NCI-H82 treated with DMSO at 0.1 percent for 48 hours (cell line): ENCODE measurements around the gene SUPT6H.
"Not testable (repeated sequence)": the region's sequence is repeated elsewhere in the genome, so short reads cannot be mapped to it uniquely, and the experiment has no call there.

Source experiments
- DNase-seq: peaks from one replicate; lab custom pipeline; 2025; ENCODE audit not compliant: unreplicated experiment; lab: John Stamatoyannopoulos, UW

Gene SUPT6H

GRCh38 chr17:28646039-28646754, 15.8 kb upstream of the SUPT6H start:
- DNase-seq = no peak

DNA sequence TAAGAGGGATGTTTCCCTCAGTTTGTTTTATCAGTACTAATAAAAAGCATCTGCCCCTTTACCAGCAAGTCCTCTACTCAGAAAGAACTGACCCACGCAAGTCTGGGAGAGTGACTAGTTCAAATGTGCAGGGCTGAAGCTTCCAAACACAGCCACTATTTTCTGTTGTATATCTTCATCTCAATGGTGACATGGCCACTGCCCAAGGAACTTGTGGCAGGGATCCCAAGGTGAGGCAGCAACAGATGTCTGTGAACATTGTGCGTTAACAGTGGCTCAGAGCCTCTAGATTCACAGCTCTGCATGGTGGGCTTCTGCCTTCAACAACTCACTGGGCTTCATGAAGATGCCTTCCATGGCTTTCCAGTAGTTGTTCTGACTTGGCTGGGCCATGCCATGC, 13.3 kb upstream of the SUPT6H start:
- DNase-seq = no peak

- DNase-seq = no peak
These were observed 6.8 kb upstream of the SUPT6H start for GRCh38 chr17:28655160-28655559.

DNA sequence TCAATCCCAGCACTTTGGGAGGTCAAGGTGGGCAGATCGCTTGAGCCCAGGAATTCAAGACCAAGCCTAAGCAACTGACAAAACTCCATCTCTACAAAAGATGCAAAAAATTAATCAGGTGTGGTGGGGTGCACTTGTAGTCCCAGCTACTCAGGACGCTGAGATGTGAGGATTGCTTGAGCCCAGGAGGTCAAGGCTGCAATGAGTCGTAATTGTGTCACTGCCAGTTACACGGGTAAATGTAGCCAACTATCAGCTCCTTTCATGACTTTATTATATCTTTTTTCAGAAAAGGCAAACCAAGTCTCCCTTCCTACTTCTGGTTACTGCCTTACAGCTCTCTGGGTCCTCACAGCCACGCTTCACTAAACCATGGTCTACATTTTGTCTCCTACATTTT, 4.2 kb upstream of the SUPT6H start:
- no peak for DNase-seq

DNA sequence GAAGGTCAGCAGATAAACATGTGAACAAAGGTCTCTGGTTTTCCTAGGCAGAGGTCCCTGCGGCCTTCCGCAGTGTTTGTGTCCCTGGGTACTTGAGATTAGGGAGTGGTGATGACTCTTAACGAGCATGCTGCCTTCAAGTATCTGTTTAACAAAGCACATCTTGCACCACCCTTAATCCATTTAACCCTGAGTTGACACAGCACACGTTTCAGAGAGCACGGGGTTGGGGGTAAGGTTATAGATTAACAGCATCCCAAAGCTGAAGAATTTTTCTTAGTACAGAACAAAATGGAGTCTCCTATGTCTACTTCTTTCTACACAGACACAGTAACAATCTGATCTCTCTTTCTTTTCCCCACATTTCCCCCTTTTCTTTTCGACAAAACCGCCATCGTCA, 3.7 kb upstream of the SUPT6H start:
- DNase-seq = not testable (repeated sequence)

DNA sequence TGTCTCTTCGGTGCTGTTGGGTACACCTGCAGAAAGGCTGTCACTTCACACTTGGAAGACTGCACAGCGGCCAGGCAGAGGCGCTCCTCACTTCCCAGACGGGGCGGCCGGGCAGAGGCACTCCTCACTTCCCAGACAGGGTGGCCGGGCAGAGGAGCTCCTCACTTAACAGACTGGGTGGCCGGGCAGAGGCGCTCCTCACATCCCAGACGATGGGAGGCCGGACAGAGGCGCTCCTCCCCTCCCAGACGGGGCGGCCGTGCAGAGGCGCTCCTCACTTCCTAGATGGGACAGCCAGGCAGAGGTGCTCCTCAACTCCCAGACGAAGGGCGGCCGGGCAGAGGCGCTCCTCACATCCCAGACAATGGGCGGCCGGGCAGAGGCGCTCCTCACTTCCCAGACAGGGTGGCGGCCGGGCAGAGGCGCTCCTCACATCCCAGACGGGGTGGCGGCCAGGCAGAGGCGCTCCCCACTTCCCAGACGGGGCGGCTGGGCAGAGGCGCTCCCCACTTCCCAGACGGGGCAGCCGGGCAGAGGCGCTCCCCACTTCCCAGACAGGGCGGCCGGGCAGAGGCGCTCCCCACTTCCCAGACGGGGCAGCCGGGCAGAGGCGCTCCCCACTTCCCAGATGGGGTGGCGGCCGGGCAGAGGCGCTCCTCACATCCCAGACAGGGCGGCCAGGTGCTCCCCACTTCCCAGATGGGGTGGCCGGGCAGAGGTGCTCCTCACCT, 3.1 kb upstream of the SUPT6H start:
- DNase-seq = not testable (repeated sequence)

- DNase-seq = not testable (repeated sequence)
These were observed 2.5 kb upstream of the SUPT6H start for GRCh38 chr17:28659497-28659881.

- DNase-seq = no peak
These were observed 473 bp downstream of the SUPT6H start for GRCh38 chr17:28662527-28662829.

DNA sequence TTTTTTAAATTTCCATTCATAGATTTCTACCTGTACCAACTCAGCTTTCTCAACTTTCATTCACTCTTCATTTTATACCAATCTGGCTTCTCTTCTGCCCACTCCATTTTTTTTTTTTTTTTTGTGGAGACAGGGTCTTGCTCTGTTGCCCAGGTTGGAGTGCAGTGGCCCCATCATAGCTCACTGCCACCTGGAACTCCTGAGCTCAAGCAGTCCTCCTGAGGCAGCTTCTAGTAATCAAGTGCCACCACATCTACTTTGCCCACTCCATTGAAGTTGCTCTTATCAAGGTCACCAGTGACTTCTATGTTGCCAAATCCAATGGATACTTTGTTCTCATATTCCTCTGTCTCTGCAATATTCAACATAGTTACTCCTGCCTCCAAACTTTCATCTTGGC, 1.7 kb downstream of the SUPT6H start:
- DNase-seq = no peak

DNA sequence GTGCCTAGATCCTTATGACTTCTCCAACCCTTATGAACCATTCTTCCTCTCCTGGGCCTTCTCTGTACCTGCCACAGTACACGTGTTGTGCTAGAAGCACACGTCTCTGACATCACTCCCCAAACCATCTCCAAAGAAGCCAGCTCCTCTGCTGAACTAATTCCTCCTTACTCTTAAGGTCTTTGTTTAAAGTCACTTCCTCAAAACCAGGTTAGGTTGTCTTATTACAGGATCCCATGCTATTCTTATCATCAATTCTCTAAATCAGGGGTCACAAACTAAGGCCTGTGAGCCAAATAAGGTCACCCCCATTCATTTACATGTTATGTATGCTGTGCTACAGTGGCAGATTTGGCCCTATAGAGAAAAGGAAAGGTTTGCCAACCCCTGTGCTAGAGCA, 4.0 kb downstream of the SUPT6H start:
- DNase-seq = no peak

GRCh38 chr17:28667870-28668269, 5.9 kb downstream of the SUPT6H start:
- DNase-seq = no peak

DNA sequence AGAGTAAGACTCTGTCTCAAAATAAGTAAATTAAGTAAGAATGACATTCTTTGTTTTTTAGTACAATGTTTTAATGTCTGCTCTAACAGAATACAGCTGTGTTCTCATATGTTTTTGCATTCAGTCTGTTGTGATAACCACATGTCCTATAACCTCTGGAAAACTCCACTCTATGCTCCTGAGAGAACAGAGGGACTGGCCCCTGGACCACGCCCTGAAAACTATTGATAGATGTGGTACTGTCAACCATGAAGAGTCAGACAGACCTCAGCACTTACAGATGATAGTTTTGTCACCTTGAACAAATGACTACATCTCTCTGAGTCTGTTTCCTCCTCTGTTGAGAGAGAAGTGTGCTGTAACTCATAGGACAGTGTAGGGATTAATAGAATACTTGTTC, 7.9 kb downstream of the SUPT6H start:
- no peak for DNase-seq

- no peak for DNase-seq
These were observed 13.5 kb downstream of the SUPT6H start for GRCh38 chr17:28675490-28675889.

DNA sequence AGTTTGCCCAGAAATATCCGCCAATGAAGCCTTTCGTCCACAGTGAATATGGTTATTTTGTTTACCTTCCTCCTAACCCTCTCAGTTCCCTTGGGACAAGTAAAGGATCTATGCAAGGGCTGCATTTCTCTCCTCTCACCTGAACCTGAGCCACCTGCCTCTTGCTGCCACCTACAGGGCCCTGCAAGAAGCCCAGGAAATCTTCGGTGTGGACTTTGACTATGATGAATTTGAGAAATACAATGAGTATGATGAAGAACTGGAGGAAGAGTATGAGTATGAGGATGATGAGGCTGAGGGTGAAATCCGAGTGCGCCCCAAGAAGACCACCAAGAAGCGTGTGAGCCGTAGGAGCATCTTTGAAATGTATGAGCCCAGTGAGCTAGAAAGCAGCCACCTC, 14.0 kb downstream of the SUPT6H start:
- DNase-seq = no peak

- no peak for DNase-seq
These were observed 20.6 kb downstream of the SUPT6H start for GRCh38 chr17:28682655-28683054.

- DNase-seq = peak; percentile 61
These were observed 23.0 kb downstream of the SUPT6H start for GRCh38 chr17:28684963-28685362.

DNA sequence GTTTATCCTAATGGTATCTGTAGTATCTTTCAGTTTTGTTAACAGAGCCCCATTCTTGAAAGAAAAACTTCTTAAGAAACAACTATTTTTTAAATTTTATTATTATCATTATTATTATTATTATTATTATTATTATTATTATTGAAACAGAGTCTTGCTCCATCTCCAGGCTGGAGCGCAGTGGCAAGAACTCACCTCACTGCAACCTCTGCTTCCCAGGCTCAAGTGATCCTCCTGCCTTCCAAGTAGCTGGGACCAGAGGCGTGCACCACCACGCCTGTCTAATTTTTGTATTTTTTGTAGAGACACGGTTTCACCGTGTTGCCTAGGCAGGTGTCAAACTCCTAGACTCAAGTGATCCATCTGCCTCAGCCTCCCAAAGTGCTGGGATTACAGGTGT, 23.4 kb downstream of the SUPT6H start:
- DNase-seq = no peak

DNA sequence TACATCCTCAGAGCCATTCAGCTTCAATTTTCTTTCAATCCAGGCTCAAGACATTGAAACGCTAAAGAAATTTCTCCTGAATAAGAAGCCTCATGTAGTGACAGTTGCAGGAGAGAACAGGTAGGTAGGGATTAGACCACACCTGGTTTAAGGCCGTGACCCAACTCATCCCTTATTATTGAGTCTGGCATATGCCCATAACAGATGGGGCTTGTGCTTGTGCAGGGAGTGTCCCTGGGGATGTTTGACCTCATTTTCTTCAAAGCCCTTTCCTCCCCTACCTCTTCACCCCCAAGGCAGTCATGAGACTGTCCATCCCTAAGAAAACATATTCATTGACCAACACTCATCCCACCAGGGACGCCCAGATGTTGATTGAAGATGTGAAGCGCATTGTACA, 24.3 kb downstream of the SUPT6H start:
- DNase-seq = no peak

DNA sequence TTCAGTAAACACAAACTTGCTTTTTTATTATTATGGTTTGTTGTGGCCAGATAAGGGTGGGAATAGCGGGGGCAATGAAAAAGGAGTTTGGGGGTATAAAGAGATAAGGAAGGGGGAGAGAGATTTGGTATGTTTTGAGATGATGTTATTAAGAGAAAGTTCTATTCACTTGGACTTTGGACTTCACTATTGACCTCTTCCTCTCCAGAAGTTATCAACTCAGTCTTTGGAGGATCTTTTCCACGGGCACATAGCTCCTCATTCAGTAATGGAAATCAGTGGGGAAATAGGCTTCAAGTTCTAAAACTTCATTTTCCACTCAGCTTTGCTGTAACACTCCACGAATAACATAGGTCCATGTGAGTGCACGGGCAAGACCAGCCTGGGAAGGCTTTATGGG, 26.5 kb downstream of the SUPT6H start:
- no peak for DNase-seq

DNA sequence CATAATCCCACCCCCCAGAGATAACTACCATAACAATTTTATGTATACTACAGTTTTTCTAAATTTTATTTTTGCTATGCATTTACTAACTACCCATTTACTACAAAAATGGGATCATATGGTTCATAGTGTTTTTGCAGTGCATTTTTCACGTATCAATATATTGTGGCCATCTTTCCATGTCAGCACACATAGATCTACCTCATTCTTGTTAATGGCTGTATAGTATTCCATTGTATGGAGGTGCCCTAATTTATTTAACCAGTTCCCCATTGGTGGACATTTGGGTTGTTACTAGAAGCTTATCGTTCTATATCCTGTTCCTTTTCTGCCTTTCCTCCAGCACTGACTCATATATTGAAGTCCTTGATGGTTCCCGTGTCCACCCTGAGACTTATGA, 27.0 kb downstream of the SUPT6H start:
- no peak for DNase-seq

DNA sequence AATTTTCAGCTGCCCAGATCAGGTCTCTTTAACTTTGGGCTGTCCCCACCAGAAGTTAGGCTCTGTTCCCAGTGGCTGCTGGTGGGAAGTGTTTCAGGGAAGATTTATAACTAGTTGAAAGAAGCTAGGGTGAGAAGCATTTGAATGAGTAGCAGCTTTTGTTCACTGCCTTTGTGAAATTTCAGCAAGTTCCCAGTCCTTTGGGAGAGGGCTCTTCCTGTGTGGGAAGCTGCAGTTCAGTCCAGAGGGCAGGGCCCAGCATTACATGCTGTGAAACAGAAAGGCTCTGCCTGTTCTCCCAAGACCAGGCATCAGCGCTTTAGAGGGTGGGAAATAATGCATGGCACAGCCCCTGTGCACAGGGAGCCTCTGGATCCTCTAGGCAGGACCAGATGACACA, 31.9 kb downstream of the SUPT6H start:
- no peak for DNase-seq

DNA sequence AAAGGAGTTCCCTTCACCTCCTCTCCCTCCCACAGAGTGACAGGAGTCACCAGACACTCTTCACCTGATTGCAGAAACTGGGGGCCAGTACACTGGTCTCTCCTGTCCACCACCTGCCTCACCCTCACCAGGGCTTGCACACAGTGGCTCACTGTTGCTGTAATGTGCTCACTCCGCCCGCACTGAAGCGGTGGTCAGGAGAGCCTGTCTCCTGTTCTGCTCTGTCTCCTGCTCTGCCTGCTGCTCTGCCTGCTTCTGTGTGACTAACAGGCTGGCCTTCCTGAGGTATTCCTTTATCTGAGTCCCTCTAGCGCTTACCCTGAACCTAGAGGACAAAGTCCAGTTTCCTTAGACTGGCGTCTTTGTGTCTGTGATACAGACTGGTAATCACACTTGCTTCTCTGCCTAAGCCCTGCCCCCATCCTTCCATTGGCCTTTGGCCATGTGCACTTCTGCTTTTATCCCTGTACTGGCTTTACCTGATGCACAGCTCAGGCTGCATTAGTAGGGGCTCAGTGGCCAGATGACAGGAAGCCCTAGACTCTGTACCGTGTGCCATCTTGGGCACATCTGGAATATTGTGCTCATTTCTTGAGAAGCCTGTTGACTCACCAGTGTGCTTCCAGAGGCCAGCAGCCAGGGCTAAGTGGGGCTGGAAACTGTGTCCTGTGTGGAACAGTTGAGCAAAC, 36.4 kb downstream of the SUPT6H start:
- no peak for DNase-seq
